Small intestine (tissue), 7 donors: Measurements from ENCODE around the gene SRGAP3. TPM values are rescaled to one million over a fixed set of nuclear protein-coding genes. Genes with fewer than 3 reads are reported as not detected.
A peak's percentile ranks its signal among the peaks of the same experiment; 100 is the strongest.

Source experiments
- DNase-seq, 2 donors: peaks; one replicate each; pipeline versions ENCODE4 v3.0.0 to v3.0.0-alpha.2; 2013
- FAIRE-seq: peaks from 2 replicates; lab custom pipeline; 2012; peaks lifted over from hg19 to GRCh38; lab: Jason Lieb, UNC
- H3K27ac ChIP-seq, 3 donors: one replicate each; pipeline ENCODE4 v1.5.1; 2013; ENCODE audit warnings: low read length in 2 of 3, mild to moderate bottlenecking in 2 of 3, control low read depth in 1 of 3, inconsistent platforms in 1 of 3, low read depth in 1 of 3, moderate library complexity in 1 of 3
- H3K27me3 ChIP-seq, 3 donors: one replicate each; pipeline ENCODE4 v1.6.1; 2013; ENCODE audit warnings: low read length in 3 of 3, inconsistent platforms in 1 of 3; ENCODE audit not compliant: control insufficient read depth in 3 of 3, insufficient read depth in 3 of 3
- H3K36me3 ChIP-seq, 3 donors: one replicate each; pipeline ENCODE4 v1.6.1; 2013; ENCODE audit warnings: low read length in 3 of 3, inconsistent platforms in 1 of 3, low read depth in 1 of 3, mild to moderate bottlenecking in 1 of 3, moderate library complexity in 1 of 3; ENCODE audit not compliant: control insufficient read depth in 3 of 3, insufficient read depth in 2 of 3
- H3K4me1 ChIP-seq, 3 donors: one replicate each; pipeline ENCODE4 v1.6.1; 2013; ENCODE audit warnings: low read length in 2 of 3, inconsistent platforms in 1 of 3, low read depth in 1 of 3, mild to moderate bottlenecking in 1 of 3, moderate library complexity in 1 of 3; ENCODE audit not compliant: control insufficient read depth in 3 of 3, insufficient read depth in 2 of 3
- H3K4me3 ChIP-seq, 3 donors: one replicate each; pipeline ENCODE4 v1.5.1; 2013; ENCODE audit warnings: low read length in 3 of 3, control low read depth in 1 of 3, inconsistent platforms in 1 of 3, low read depth in 1 of 3, mild to moderate bottlenecking in 1 of 3, moderate library complexity in 1 of 3
- H3K9me3 ChIP-seq, 2 donors: one replicate each; pipeline ENCODE4 v1.6.1; 2013; ENCODE audit warnings: low read depth in 1 of 2, low read length in 1 of 2; ENCODE audit not compliant: control insufficient read depth in 2 of 2, insufficient read depth in 1 of 2
- WGBS, 3 donors: extraction: QIAGEN DNeasy Blood & Tissue Kit; methylation state at CpG; one replicate each; pipeline ENCODE4 v1.1.7; 2013; 5-methylcytosine and 5-hydroxymethylcytosine counted together
- polyA plus RNA-seq, 4 donors: library from polyadenylated mRNA; stranded (reverse) in 3 of 4; unstranded in 1 of 4; fragments of 200-250 nt in 3 of 4; fragments of 120-200 nt in 1 of 4; gene quantifications; one replicate each; pipeline versions ENCODE4 v1.2.1 to v1.2.3, GENCODE V29; 2013
- donor health status: healthy with polysubstance abuse.
- donor health status: control.
- donor health status: control.
- donor health status: Bipolar disorder and iron deficiency.
- donor health status: healthy.

The SRGAP3 gene
- polyA plus RNA-seq, 4 donors = 0.22 to 2.7 (median 1.2) TPM

DNA sequence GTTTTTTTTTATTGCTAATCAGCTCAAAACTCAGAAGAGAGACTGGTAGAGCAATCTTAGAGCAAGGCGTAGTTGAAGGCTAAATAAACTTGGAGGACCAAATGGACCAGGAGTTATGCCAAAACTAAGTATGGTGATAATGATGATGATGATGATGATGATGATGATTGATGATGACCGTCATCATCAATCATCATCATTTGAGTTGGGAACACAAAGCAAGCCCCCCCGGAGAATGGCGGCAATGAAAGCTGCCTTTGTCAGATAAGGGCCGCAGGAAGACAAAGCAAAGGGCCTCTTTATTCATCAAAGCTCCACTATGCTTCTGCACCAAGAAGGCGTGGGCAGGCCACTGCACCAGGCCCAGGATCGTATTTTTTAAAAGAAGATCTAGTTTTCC lies 204.1 kb downstream of the SRGAP3 start:
- Histone ChIP-seq H3K36me3 (peaks cover 0 to 12% (median 0%) of the 10 kb centered on the region in 3 donors), H3K9me3 (no peaks in the 10 kb centered on the region), H3K27ac (no peak overlapping the region), H3K4me1 (peaks cover 0 to 3% (median 0%) of the 10 kb centered on the region in 3 donors), H3K27me3 (no peaks in the 10 kb centered on the region), H3K4me3 (no peak overlapping the region)
- no peak for DNase-seq
- no peak for FAIRE-seq
- whole genome bisulfite sequencing, 3 donors = 85 to 92% (median 92%) methylated on average over 7 of the region's 7 CpGs

DNA sequence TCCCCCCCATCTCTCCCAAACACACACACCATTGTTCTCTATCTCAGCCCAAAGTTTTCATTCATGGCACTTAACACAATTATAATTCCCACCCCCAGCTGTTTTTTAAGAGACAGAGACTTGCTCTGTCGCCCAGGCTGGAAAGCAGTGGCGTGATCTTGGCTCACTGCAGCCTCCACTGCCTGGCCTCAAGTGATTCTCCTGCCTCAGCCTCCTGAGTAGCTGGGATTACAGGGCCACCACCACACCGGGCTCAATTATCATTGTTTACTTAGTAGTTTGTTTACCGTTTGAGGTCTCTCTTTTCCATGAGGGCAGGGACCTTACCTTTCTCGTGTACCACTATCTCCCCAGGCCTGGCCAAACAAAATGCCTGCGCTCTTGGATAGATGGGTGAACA lies 206.4 kb downstream of the SRGAP3 start:
- peaks cover 0 to 10% (median 0%) of the 10 kb centered on the region in 3 donors for H3K36me3 ChIP-seq
- H3K27me3 ChIP-seq = no peaks in the 10 kb centered on the region
- 58 to 76% (median 65%) methylated on average over 6 of the region's 6 CpGs for WGBS, 3 donors
- H3K4me1 ChIP-seq = peaks cover 0 to 3% (median 0%) of the 10 kb centered on the region in 3 donors
- no peaks in the 10 kb centered on the region for H3K9me3 ChIP-seq
- DNase-seq (no peak), FAIRE-seq (no peak)
- H3K4me3 ChIP-seq = no peak overlapping the region
- H3K27ac ChIP-seq = no peak overlapping the region

DNA sequence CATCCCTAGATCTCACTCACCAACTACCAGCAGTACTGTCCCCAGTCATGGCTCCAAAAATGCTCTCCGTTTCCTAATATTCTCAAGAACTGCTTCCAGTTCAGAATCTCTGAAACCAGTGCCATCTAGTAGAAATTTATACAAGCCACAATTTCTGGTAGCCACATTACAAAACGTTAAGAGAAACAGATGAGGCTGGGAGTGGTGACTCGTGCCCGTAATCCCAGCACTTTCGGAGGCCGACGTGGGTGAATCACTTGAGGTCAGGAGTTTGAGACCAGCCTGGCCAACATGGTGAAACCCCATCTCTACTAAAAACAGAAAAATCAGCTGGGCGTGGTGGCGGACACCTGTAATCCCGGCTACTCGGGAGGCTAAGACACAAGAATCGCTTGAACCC lies 207.8 kb downstream of the SRGAP3 start:
- Histone ChIP-seq H3K4me3 (no peak overlapping the region), H3K4me1 (no peaks in the 10 kb centered on the region), H3K27me3 (no peaks in the 10 kb centered on the region), H3K9me3 (no peaks in the 10 kb centered on the region), H3K36me3 (peaks cover 0 to 6% (median 0%) of the 10 kb centered on the region in 3 donors), H3K27ac (no peak overlapping the region)
- FAIRE-seq (no peak), DNase-seq (no peak)
- WGBS, 3 donors = 91 to 97% (median 92%) methylated on average over 12 of the region's 12 CpGs

DNA sequence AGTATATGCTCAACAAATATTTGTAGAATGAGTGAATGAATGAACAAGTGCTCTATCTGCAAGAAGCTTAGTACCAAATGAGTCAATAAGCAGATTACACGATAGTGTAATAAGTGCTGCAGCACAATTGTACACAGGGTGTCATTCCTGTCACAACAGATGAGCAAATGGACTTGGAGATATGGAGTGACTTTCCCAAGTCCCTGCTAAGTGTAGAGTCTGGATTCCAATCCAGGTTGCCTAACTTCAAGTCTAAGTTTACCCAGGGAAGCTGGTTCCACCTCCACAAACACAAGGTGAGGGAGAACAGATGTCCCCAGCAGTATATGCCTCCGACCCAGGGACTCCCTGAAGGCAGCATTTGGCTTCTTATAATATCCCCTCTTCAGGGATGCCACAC lies 208.4 kb downstream of the SRGAP3 start:
- Histone ChIP-seq H3K9me3 (no peaks in the 10 kb centered on the region), H3K4me3 (no peak overlapping the region), H3K36me3 (peaks cover 0 to 2% (median 0%) of the 10 kb centered on the region in 3 donors), H3K27ac (no peak overlapping the region), H3K4me1 (no peaks in the 10 kb centered on the region), H3K27me3 (no peaks in the 10 kb centered on the region)
- 65 to 90% (median 90%) methylated on average over 2 of the region's 2 CpGs for WGBS, 3 donors
- DNase-seq = no peak
- no peak for FAIRE-seq

- FAIRE-seq (no peak), DNase-seq (no peak)
- no peaks in the 10 kb centered on the region for H3K9me3 ChIP-seq
- no peaks in the 10 kb centered on the region for H3K27me3 ChIP-seq
- no peaks in the 10 kb centered on the region for H3K4me1 ChIP-seq
- WGBS, 3 donors = 81 to 93% (median 88%) methylated on average over 12 of the region's 12 CpGs
- H3K36me3 ChIP-seq = peaks cover 0 to 2% (median 0%) of the 10 kb centered on the region in 3 donors
- peak overlapping the region in 1 of 3 donors; percentile 20 for H3K27ac ChIP-seq
- no peak overlapping the region for H3K4me3 ChIP-seq
These were observed 212.2 kb downstream of the SRGAP3 start for GRCh38 chr3:9037144-9037711.

DNA sequence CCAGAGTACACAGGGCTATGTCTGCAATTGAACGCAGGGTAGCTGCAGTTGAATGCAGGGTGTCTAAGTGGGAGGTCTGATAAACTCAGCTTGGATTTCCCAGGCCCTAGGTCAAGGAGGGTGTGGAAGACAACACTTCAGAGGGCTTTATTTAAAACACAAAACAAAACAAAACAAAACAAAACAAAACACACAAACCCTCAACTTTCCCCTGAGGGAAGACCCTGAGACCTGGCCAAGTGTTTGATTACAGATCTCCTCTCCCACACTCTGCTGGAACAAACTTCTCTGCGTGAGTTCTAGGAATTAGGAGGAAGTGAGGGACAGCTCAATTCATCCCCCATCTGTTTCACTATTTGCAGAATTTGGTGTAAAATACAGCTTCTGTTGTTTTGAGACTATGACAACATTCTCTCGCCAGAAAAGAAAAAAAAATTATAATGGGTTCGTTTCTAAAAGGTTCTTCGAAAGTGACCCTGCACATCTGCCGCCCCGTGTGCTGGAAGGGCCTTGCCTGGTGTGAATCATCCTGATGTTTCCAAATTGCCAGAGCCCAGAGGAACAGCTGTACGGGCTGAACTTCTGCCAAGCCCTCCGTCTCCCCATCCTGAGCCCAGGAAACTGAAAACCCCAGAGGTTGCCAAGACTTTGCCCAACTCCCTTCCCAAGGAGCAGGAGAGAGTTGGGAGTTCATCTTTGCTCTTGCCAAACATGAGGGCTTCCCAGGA lies 212.9 kb downstream of the SRGAP3 start:
- Histone ChIP-seq H3K27me3 (no peaks in the 10 kb centered on the region), H3K4me3 (no peak overlapping the region), H3K9me3 (no peaks in the 10 kb centered on the region), H3K4me1 (no peaks in the 10 kb centered on the region), H3K36me3 (peaks cover 0 to 2% (median 0%) of the 10 kb centered on the region in 3 donors), H3K27ac (peak overlapping the region in 1 of 3 donors; percentile 20)
- 47 to 67% (median 62%) methylated on average over 9 of the region's 9 CpGs for WGBS, 3 donors
- no peak for FAIRE-seq
- DNase-seq = peak in 1 of 2 donors; percentile 24

GRCh38 chr3:9035961-9036360 lies 213.5 kb downstream of the SRGAP3 start:
- no peak overlapping the region for H3K27ac ChIP-seq
- DNase-seq (no peak), FAIRE-seq (no peak)

GRCh38 chr3:9035473-9035872 lies 214.0 kb downstream of the SRGAP3 start:
- FAIRE-seq (no peak), DNase-seq (no peak)
- H3K36me3 ChIP-seq = peaks cover 0 to 2% (median 0%) of the 10 kb centered on the region in 3 donors
- no peaks in the 10 kb centered on the region for H3K27me3 ChIP-seq
- WGBS, 3 donors = 54 to 64% (median 61%) methylated on average over 4 of the region's 4 CpGs
- H3K4me3 ChIP-seq = no peak overlapping the region
- H3K9me3 ChIP-seq = no peaks in the 10 kb centered on the region
- no peak overlapping the region for H3K27ac ChIP-seq
- H3K4me1 ChIP-seq = no peaks in the 10 kb centered on the region

More at GRCh38 chr3:9035961-9036360, 213.5 kb downstream of the SRGAP3 start:
- no peaks in the 10 kb centered on the region for H3K4me1 ChIP-seq
- H3K36me3 ChIP-seq = peaks cover 0 to 2% (median 0%) of the 10 kb centered on the region in 3 donors
- H3K4me3 ChIP-seq = no peak overlapping the region
- 73 to 85% (median 82%) methylated on average over 2 of the region's 2 CpGs for WGBS, 3 donors
- no peaks in the 10 kb centered on the region for H3K9me3 ChIP-seq
- no peaks in the 10 kb centered on the region for H3K27me3 ChIP-seq
